HG02973 (cell line): ENCODE data around the gene GNS.
A peak's percentile ranks its signal among the peaks of the same experiment; 100 is the strongest.

Source experiments
- ATAC-seq: cut with Tn5 transposase; IDR thresholded peaks from one replicate; pipeline ENCODE4 v1.9.1; 2021; ENCODE audit warnings: moderate library complexity; ENCODE audit not compliant: unreplicated experiment

Gene GNS

DNA sequence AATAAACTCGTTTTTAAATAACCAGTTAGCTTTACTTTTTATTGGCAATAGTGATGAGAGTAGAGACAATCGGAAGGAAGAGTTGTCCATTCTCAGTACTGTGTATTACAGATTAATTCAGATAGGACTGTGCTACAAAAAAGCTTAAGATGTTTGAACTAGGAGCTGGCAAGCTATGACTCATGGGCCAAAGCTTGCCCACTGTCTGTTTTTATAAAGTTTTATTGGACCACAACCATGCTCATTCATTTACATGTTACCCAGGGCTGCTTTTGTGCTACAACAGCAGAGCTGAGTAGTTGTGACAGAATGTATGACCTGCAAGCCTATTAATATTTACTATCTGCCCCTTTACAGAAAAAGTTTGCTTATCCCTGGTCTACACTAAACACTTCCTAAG lies 19.4 kb downstream of the GNS start:
- no peak for ATAC-seq

DNA sequence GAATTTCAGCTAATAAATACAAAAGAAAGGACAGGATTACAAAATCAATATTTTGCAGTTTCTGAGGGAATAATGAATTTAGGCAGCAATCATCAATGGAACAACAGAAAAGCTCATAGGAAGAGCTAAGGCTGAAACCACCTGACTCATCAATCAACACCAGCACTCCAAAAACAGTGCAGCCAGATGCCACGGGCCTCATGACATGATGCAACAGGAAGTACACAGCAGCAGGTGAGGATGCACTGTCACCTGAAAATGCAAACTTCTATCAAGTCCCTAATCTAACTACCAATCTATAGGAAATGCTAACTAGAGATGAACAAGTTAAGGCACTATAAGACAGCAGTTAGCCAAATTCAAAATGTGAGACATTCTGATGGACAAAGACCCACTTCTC lies 21.7 kb downstream of the GNS start:
- no peak for ATAC-seq

DNA sequence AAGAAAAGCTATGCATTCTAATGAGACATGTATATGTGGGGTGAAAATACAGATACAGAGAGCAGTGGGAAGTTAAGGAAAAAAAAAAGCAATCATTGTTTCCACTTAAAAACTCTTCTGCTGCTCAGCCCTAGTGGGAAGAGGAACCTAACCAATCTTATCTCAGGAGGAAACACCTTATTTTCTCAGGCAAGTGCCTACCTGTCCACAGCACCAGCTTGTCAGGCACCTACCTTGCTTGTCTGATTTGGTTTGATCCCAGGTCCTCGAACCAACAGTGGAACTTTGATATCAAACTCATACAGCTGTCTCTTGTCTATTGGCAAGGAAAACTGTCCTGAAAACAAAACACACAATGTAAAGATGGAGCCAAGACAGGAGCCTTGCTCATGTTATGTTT lies 22.4 kb downstream of the GNS start:
- no peak for ATAC-seq

DNA sequence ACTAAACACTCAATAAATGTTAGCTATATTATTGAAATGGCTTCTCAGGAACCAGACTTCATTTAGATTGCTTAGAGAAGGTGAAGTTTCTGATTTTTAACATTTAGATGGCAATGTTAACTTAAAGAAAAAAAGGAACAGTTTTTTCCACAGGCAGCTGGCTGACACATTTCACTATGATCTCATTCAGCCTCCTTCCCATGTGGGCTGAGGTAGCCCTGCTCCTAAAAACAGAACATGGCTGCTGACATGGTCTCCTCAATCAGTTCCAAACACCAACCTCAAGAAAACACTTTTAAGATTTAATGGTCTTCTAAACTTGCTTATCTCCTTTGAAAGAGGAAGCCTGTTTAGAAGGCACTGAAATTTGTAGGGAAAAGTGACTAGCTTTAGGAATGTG lies 23.8 kb downstream of the GNS start:
- ATAC-seq, result no peak

DNA sequence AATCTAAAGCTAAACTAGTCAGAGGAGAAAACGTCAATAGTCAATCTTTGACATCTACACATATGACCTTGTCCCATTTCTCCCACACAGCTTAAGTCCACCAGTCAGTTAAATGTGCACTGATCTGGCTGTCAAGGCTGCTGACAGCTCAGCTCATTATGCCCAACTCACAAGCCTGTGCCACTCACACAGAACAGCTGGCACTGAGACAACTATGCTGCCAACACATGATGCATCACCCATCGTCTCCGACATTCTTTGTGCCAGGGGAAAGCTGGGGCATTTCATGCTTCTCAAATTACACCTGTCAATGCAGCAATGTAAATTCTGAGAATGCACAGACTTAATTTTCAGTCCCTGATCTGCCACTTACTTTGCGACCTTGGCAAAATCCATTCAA lies 25.3 kb downstream of the GNS start:
- ATAC-seq, result no peak

DNA sequence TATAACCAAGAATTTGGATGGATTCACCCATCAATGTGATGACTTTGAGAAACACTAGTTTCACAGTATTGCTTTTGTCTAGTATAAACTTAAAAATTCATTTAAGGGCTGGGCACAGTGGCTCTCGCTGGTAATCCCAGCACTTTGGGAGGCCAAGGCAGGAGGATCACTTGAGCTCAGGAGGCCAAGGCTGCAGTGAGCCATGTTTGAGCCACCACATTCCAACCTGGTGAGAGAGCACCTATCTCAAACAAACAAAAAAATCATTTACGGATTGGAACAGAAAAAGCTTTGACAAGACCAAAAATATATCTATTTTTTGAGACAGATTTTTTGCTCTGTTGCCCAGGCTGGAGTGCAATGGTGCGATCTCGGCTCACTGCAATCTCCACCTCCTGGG lies 27.5 kb downstream of the GNS start:
- ATAC-seq, result no peak

DNA sequence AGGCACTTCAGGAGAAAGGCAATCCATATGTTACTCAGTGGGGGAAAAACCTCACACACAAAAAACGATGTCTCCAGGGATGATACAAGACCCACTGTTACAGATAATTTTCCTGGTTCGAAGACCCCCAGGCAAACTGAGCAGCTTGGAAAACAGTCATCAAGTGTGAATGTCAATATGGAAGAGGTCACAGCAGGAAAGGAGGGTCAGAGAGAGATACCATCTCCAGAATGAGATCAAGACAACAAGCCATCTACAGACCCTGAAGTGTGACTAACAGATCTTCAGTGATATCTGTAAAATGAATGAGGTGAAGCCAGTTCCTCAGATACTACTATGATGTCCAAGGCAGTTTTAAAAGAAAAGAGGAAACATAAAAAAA lies 28.6 kb downstream of the GNS start:
- peak; percentile 31 for ATAC-seq

DNA sequence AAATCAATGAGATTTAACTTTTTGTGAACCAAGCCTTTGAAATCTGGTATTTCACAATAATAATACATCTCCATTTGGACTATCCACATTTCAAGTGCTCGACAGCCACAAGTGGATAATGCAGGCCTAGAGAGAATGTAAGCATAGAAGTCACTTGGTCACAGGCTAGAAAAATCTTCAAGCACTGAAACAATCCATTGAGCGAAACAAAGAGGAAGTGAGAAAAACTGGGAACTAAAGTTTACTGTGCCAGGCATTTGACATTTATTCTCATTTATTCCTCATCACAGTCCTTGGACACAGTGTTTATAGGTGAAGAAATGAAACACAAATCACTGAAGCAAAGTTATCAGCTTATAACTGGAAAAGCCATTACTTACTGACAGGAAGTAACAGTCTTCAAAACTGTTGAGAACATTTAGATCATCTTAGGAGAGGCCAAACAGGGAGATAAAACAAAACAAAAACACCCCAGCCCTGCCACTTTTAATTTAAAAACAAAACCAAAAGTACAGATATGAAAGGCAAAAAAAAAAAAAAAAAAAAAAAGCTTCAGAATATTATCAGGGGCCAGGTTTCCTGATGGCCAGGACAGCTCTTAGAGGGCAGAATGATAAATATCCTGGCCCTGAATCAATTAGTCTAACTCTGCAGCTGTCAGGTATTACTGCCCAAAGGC lies 29.2 kb downstream of the GNS start:
- peak; percentile 48 for ATAC-seq

DNA sequence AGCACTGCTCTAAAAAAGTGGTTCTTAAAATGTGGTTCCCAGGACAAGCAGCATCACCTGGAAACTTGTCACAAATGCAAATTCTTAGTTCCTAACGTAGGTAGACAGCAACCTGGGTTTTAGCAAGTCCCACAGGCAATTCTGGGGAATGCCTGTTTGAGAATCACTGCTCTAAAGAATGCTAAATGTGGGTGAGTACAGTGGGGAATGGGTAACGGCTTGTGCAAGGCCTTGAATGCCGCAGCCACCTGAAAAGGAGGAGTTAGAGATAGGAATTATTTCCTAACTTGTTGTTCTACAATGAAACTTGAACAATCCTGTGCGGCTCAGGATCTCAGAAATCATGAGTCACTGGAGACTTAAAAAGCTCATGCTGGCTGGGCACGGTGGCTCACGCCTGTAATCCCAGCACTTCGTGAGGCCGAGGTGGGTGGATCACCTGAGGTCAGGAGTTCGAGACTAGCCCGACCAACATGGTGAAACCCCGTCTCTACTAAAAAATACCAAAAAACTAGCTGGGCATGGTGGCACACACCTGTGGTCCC lies 34.9 kb downstream of the GNS start:
- ATAC-seq, result no peak

DNA sequence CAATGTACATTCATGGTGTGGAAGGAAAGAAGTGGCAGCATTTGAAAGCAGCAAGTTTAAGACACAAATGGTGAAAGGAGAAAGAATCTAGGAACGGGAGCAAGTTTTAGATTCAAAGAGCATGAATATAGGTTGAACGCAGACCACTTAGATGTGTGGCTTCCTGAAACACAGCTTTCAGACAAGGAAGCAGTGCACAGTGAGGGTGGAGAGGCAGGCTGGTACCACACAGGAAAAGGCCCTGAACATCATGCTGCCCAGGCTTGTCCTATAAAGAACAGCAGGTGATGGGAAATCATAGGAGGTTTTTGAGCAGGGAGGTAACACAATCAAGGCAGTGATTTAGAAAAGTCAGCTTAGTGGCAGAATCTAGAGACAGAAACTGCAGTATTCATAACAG lies 35.6 kb downstream of the GNS start:
- no peak for ATAC-seq

DNA sequence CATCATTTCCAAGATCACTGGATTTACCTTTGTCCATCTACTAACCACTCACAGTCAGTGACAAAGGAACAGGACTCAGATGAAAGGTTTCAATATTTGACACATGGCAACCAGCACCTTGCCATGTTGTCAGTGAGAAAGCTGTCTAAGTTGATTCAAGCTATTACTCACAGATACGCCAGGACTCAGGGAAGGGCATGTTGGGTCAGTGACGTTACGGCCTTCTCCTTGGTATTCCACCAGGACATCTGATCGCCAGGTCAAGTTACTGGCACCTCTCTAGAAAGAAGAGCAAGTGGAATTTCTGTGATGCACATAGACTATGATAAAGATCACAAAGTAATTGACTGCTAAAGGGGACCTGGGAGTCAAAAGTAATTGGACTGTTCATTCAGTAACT lies 36.4 kb downstream of the GNS start:
- no peak for ATAC-seq

DNA sequence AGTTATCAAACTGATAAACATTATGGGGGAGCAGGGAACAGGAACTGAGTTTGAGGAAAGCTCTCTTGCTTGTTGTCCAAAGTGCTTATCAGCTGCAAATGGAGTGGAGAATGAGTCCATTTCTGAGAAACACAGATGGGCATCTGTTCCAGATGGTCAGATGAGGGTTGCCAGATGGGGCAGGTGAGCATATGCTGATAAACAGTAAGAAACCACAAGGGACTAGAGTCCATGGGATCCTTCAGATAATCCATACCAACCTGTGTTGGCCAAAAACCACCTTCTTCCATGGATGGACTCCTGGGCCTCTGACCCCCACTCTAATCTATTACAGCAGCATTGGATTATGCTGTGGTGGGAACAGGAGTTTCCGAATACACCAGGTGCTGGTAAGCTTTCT lies 38.3 kb downstream of the GNS start:
- ATAC-seq, result no peak

DNA sequence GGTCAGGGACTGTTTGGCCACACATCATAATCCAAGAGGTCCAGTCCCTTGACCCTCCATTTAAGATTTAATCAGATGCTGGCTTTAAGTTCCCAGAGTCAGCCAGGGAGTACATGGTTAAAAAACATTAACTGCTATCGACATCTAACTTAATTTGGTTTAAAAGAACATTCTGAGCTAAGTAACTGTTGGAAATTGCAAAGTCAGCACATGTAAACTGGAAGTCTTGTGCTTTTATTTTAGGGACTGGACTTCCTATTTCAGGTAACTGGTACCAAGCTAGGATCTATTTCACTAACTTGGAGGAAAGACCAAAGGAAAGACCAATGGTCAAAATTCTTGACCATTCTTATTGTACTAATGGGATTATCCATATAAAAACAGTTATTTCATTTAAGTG lies 40.6 kb downstream of the GNS start:
- ATAC-seq, result no peak

DNA sequence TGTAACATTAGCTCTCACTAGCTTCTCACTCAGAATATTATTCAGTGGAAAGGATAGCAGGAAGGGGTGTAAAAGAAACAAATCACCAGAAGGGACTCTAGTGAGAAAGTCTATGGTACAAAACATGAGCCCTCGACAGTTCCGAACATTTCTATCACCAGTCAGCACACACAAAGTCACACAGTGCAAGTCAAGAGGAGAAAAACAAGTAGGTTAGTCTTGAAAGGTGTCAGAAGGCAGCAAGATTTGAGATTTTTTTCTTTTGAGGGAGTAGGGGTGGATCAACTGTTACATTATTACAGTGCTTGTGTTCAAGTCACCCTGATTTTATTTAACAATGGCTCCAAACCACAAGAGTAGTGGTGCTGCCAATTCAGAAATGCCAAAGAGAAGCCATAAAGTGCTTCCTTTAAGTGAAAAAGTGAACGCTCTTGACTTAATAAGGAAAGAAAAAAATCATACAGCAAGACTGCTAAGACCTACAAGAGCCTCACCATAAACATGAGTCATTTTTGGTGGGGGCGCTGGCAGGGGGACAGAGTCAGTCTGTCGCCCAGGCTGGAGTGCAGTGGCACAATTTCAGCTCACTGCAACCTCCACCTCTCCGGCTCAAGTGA lies 42.3 kb downstream of the GNS start:
- no peak for ATAC-seq

DNA sequence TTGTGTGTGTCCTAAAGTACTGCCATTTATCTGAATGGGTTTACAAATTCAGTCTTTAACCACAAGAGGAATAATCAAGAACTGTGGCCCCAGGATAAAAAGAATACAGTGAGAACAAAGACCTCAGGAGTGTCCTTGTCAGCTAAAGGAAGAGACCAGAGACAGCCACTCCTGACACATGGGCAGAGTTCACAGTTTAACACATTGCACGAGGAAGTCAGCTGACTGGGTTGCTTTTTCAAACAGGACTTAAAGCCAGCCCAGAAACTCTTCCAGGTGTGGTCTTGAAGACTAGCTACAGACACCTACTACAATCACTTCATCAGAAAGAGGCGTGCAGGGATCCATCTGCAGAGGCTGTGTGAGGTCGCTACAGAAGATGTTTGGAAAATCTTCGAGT lies 42.8 kb downstream of the GNS start:
- no peak for ATAC-seq

DNA sequence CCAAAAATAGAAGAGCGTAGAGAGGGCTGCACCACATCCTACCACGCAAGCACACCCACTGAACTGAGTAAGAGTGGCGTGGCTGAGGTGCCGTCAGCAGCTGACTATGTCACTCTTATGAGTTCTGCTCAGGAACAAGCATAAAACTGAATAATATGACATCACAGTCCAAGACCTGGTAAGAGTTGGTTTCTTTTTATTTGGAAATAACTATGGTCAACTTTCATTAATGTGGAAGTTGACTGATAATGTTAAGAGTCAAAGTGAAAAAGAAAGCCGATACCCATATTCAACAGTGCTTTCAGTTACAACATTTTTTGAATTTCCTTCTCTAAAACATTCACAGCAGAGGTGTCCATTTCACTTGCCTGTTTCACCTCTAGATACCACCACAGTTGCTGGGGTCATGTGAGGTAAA lies 44.6 kb downstream of the GNS start:
- ATAC-seq, result peak; percentile 77

DNA sequence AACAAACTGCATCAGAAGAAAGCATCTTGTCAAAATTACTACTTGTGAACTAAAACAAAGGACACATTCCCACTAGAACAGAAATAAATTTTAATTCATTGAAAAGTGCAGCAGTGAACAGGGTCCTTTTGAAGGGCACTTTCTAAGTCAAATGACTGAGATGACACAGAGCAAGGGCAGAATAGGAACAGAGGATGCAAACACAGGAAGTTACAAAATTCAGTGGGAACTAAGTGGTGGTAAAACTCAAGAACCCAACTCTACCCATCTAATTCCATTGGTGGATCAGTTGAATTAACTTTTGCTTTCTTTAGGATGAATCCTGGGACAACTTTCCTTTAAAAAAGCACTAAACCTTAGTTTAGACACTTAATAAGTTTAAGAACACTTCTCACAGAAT lies 45.8 kb downstream of the GNS start:
- ATAC-seq, result no peak

DNA sequence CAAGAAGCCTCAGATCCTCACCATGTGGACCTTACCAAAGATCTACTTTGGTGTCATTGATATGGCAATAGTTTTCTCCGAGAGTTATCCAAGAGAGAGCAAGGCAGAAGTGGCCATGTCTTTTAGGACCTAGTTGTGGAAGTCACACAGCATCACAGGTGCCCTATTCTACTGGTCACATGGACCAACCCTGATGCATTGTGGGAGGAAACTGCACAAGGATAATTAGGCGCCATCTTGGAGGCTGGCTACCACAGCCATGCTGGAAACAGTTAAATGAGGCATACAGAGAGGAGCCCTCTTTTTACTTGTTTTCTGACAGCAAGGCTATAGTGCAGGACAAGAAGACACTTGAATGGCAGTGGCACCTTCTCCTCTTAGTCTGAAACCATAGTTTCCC lies 49.8 kb downstream of the GNS start:
- ATAC-seq, result no peak

DNA sequence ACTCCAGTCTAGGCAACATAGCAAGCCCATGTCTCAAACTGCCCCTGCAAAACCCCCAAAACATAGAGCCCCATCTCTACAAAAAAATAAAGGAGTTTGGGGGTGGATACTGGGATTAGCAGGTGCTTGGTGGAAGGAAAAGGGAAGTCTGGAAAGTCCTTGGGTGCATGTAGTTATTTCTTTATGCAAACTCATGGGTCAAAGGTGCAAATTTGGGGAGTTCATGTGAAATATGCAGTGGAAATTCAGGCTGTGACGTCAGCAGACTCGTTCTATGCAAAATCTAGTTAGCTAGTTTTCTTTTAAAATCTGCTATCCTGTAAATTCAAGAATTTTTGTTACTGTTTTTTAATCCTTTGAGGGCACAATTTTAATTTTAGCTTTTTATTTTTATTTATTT lies 51.3 kb downstream of the GNS start:
- no peak for ATAC-seq

DNA sequence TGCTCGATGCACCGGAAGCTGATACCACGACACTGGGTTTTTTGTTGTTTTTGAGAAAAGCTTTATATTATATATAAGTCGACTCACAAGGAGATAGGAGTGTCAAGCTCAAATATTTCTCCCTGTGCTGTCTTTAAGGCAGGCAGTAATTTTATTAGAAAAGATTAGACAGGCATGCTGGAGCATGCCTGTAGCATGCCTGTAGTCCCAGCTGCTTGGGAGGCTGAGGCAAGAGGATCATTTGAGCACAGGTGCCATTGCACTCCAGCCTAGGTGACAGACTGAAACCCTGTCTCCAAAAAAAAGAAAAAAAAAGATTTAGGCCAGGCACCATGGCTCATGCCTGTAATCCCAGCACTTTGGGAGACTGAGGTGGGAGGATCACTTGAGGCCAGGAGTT lies 51.8 kb downstream of the GNS start:
- ATAC-seq, result no peak

DNA sequence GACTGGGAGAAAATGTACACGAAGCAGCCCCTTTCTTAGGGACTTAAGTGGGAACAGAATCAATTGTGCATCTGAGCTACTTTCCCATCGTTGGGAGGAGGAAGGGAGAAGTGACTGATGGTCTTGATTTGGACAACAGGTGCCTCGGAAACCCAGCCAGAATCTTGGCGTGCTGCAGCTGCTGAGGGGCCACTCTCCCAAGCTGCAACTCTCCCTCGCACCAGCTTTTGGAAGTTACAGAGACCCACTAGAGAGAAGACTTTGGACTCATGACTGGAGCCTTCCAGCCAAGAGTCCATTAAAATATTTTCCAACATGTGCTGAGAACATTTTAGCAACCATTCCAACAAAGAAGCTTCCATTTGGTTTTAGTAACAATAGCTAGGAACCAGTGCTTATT lies 52.3 kb downstream of the GNS start:
- no peak for ATAC-seq

DNA sequence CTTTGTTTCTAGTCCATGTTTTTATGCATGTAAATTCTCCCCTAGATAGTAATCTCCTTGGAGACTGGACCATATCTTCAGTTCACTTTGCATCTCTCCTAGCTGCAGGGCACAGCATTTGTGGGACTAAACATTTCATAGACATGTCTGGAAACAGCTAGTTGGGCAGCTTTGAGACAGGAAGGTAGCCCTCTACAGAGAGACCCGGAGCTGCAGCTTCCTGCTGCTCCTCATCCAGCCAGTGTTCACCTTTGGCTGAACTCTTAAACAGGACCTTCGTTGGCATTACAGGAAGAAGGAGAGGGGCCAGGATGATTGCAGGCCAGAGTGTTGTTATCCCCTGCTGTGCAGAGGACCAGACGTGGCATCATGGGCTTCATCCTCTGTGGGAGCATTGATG lies 52.9 kb downstream of the GNS start:
- no peak for ATAC-seq

DNA sequence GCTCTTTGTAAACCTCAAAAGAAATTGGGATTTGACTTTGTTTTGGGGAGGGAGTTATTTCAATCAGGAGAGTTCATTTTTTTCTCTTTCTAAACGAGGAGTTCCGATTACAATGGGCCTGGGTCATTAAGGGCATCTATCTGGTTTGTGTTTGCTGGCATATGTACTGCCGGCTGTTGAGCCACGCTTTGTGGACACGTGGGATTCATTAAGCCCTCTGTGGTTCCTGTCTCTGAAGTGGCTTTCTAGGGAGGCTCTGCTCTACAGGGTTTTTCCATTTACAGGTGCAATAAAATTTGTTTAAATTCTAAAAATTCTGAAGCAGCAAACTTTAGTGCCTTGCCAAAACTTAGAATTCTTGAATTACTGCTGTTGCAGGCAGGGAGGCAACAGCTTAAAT lies 57.9 kb downstream of the GNS start:
- ATAC-seq, result no peak
